HG03521 (cell line): ENCODE results near the gene CNTN2.
A peak's percentile ranks its signal among the peaks of the same experiment; 100 is the strongest.

Source experiments
- ATAC-seq: cut with Tn5 transposase; IDR thresholded peaks from one replicate; pipeline ENCODE4 v1.9.1; 2021; ENCODE audit warnings: mild to moderate bottlenecking, moderate library complexity; ENCODE audit not compliant: unreplicated experiment

The CNTN2 gene

GRCh38 chr1:205118752-205119151 is 75.7 kb downstream of the CNTN2 start:
- no peak for ATAC-seq

GRCh38 chr1:205121660-205122488 is 78.9 kb downstream of the CNTN2 start, which contains the start of gene RBBP5:
Gene RBBP5 (minus strand): TSS chr1:205121978. CDS start chr1:205121873, 105 bp downstream.
- ATAC-seq = peak; percentile 94

DNA sequence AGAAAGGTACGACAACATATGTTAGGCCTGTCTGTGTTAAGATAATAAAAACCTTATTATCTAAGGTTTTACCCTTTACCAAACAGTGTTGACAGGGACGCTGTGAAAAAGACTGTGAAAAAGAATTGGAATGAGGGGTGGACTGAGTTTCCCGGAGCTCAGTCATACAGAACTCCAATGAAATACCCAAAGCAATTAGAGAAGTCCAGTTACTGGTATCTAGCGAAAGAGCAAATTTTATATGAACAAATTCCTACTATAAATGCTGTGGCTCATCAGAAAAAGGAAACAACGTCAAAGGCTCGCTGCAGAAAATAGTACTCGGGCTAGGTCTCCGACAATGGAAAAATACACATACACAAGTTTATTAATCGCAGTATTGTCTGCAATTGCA is 79.5 kb downstream of the CNTN2 start:
- no peak for ATAC-seq

- ATAC-seq = no peak
Observed at GRCh38 chr1:205124726-205125125, 81.7 kb downstream of the CNTN2 start.

- ATAC-seq = no peak
Observed at GRCh38 chr1:205127646-205128045, 84.6 kb downstream of the CNTN2 start.
